Endothelial cell of umbilical vein (primary cell): ENCODE measurements around the gene GRIN3B. TPM values are rescaled to one million over a fixed set of nuclear protein-coding genes. Genes with fewer than 3 reads are reported as not detected.

Experiments
- BruUV-seq: library from RNA; stranded (reverse); fragments of 400-500 nt; replicated peaks from 2 replicates; lab custom pipeline; 2021; lab: Mats Ljungman, UMichigan
- CTCF ChIA-PET: fragments of 300-600, 350-600 bp; sonication (Branson Sonifier 250); formaldehyde crosslinking; loops from one replicate; lab custom pipeline; 2021; ENCODE audit warnings: antibody characterized with exemption, inconsistent platforms; lab: Charles Lee
- POLR2A ChIA-PET: fragments of 300-600, 350-600 bp; sonication (Branson Sonifier 250); formaldehyde crosslinking; loops from one replicate; lab custom pipeline; 2021; ENCODE audit warnings: antibody characterized with exemption, inconsistent platforms; lab: Charles Lee
- DNase-seq: peaks from one replicate; pipeline ENCODE4 v3.0.0-alpha.2; 2011; ENCODE audit warnings: low read depth, low spot score
- FAIRE-seq: peaks from 2 replicates; lab custom pipeline; 2011; peaks lifted over from hg19 to GRCh38; lab: Jason Lieb, UNC
- H2AFZ ChIP-seq: 2 replicates; pipeline ENCODE4 v1.6.0; 2012; ENCODE audit warnings: low read depth, low read length, control low read depth, inconsistent platforms
- H3K27ac ChIP-seq: 2 replicates; pipeline ENCODE4 v1.5.1; 2011; ENCODE audit warnings: low read depth, mild to moderate bottlenecking, control low read depth, low read length, moderate library complexity; ENCODE audit not compliant: insufficient read depth
- H3K27me3 ChIP-seq, 2 experiments: 2 replicates each; pipeline versions ENCODE4 v1.6.0 to v1.6.1; 2011; ENCODE audit warnings: low read length in 2 of 2, mixed read lengths in 1 of 2; ENCODE audit not compliant: control insufficient read depth in 2 of 2, insufficient read depth in 2 of 2
- H3K36me3 ChIP-seq, 2 experiments: 2 replicates in 1 of 2; 3 replicates in 1 of 2; pipeline ENCODE4 v1.5.1; 2011; ENCODE audit warnings: low read length in 2 of 2, mild to moderate bottlenecking in 1 of 2, moderate library complexity in 1 of 2; ENCODE audit not compliant: control insufficient read depth in 2 of 2, insufficient read depth in 2 of 2; ENCODE audit errors: extremely low read depth in 1 of 2
- H3K4me1 ChIP-seq: 3 replicates; pipeline ENCODE4 v1.5.1; 2011; ENCODE audit warnings: mild to moderate bottlenecking, low read length; ENCODE audit not compliant: control insufficient read depth, insufficient read depth; ENCODE audit errors: extremely low read depth
- H3K4me2 ChIP-seq: 2 replicates; pipeline ENCODE4 v1.6.1; 2011; ENCODE audit warnings: low read length, control low read depth, mixed read lengths; ENCODE audit not compliant: insufficient read depth
- H3K4me3 ChIP-seq, 3 experiments: fragments of 200-600 bp in 1 of 3; sonication (generic), shearing (Covaris generic) in 1 of 3; replicated peaks in 1 of 3; 2 replicates each; pipeline ENCODE4 v1.5.1; 2011 to 2016; ENCODE audit warnings: control low read depth in 3 of 3, low read length in 3 of 3, mild to moderate bottlenecking in 2 of 3, inconsistent platforms in 1 of 3, low read depth in 1 of 3, moderate library complexity in 1 of 3; ENCODE audit not compliant: insufficient read depth in 1 of 3
- H3K79me2 ChIP-seq: 2 replicates; pipeline ENCODE4 v1.6.0; 2012; ENCODE audit warnings: low read length, inconsistent platforms; ENCODE audit not compliant: control insufficient read depth, insufficient read depth
- H3K9ac ChIP-seq: replicated peaks from 2 replicates; pipeline ENCODE3; 2011; ENCODE audit warnings: low read length, control low read depth; ENCODE audit not compliant: insufficient read depth; ENCODE audit errors: extremely low read depth
- H3K9me1 ChIP-seq: replicated peaks from 3 replicates; pipeline ENCODE4 v1.6.0; 2011; ENCODE audit warnings: mild to moderate bottlenecking, low read length; ENCODE audit not compliant: control insufficient read depth, insufficient read depth; ENCODE audit errors: extremely low read depth
- H3K9me3 ChIP-seq: replicated peaks from 2 replicates; pipeline ENCODE4 v1.5.1; 2012; ENCODE audit warnings: low read length, inconsistent platforms; ENCODE audit not compliant: control insufficient read depth, insufficient read depth
- H4K20me1 ChIP-seq: replicated peaks from 2 replicates; pipeline ENCODE3; 2011; ENCODE audit warnings: mild to moderate bottlenecking, low read length; ENCODE audit not compliant: control insufficient read depth, insufficient read depth; ENCODE audit errors: extremely low read depth
- EZH2 ChIP-seq: IDR thresholded peaks from 2 replicates; pipeline ENCODE4 v1.6.1; 2012; ENCODE audit warnings: borderline replicate concordance, low read depth, mild to moderate bottlenecking, moderate library complexity, low read length, inconsistent platforms; ENCODE audit not compliant: severe bottlenecking
- FOS ChIP-seq: IDR thresholded peaks from 2 replicates; pipeline ENCODE4 v1.6.1; 2011; ENCODE audit warnings: mild to moderate bottlenecking, low read length, moderate library complexity, borderline replicate concordance; ENCODE audit not compliant: insufficient read depth
- GATA2 ChIP-seq: IDR thresholded peaks from 2 replicates; pipeline ENCODE4 v1.7.0; 2011; ENCODE audit warnings: low read depth, mild to moderate bottlenecking, moderate library complexity, mixed read lengths, low read length; ENCODE audit not compliant: insufficient read length, insufficient read depth
- JUN ChIP-seq: IDR thresholded peaks from 2 replicates; pipeline ENCODE4 v1.6.1; 2011; ENCODE audit warnings: borderline replicate concordance, low read depth; ENCODE audit not compliant: insufficient read length, insufficient read depth
- MYC ChIP-seq: IDR thresholded peaks from one replicate; pipeline ENCODE4 v1.6.1; 2011; ENCODE audit warnings: mild to moderate bottlenecking, low read depth, low read length
- POLR2A ChIP-seq: IDR thresholded peaks from 2 replicates; pipeline ENCODE4 v1.6.1; 2012; ENCODE audit warnings: low read depth, mild to moderate bottlenecking, control low read depth, low read length
- POLR2AphosphoS5 ChIP-seq: IDR thresholded peaks from 2 replicates; pipeline ENCODE4 v1.6.1; 2012; ENCODE audit warnings: low read depth, mild to moderate bottlenecking, control low read depth, low read length, moderate library complexity; ENCODE audit not compliant: insufficient read depth
- dilution Hi-C: fragments of 300-500 bp; cut with MboI; formaldehyde crosslinking; loops from one replicate; pipeline ENCODE4 v1.15.0; 2019; ENCODE audit warnings: low sequenced_read_pairs; ENCODE audit not compliant: extremely low pct_ligation_motif_present
- intact Hi-C: fragments of 100-400 bp; cut with micrococcal nuclease; formaldehyde crosslinking; loops from one replicate; pipeline ENCODE4 v1.10.0; 2022
- polyA plus RNA-seq, 4 experiments: library from polyadenylated mRNA; depleted of rRNA in 3 of 4; stranded (reverse) in 3 of 4; unstranded in 1 of 4; fragments of >200 nt; gene quantifications; 2 replicates each; pipeline versions ENCODE4 v1.2.1 to v1.2.3, GENCODE V29; 2011 to 2012; ENCODE audit warnings: missing spikeins in 1 of 4
- total RNA-seq: library from RNA; stranded (reverse); gene quantifications from 2 replicates; pipeline ENCODE4 v1.2.3, GENCODE V29; 2021
- TF ChIP-seq, protein P1 (sequence below), 2 donors: IDR thresholded peaks; 1 replicate in 1 of 2; 2 replicates in 1 of 2; pipeline ENCODE4 v1.5.1; 2011; ENCODE audit warnings: low read length in 2 of 2, mild to moderate bottlenecking in 2 of 2, moderate library complexity in 2 of 2, control low read depth in 1 of 2, inconsistent platforms in 1 of 2, low read depth in 1 of 2; ENCODE audit not compliant: insufficient read depth in 1 of 2; ENCODE audit errors: extremely low read depth in 1 of 2
- TF ChIP-seq, protein P2 (sequence below): IDR thresholded peaks from 2 replicates; pipeline ENCODE4 v1.6.1; 2011; ENCODE audit not compliant: insufficient read depth, insufficient read length

GRIN3B gene
- total and polyA plus RNA-seq, 2 donors (not counting 3 experiments of a cell fraction or from before 2014, with no cell fraction given): 0.43 to 0.82 TPM

DNA sequence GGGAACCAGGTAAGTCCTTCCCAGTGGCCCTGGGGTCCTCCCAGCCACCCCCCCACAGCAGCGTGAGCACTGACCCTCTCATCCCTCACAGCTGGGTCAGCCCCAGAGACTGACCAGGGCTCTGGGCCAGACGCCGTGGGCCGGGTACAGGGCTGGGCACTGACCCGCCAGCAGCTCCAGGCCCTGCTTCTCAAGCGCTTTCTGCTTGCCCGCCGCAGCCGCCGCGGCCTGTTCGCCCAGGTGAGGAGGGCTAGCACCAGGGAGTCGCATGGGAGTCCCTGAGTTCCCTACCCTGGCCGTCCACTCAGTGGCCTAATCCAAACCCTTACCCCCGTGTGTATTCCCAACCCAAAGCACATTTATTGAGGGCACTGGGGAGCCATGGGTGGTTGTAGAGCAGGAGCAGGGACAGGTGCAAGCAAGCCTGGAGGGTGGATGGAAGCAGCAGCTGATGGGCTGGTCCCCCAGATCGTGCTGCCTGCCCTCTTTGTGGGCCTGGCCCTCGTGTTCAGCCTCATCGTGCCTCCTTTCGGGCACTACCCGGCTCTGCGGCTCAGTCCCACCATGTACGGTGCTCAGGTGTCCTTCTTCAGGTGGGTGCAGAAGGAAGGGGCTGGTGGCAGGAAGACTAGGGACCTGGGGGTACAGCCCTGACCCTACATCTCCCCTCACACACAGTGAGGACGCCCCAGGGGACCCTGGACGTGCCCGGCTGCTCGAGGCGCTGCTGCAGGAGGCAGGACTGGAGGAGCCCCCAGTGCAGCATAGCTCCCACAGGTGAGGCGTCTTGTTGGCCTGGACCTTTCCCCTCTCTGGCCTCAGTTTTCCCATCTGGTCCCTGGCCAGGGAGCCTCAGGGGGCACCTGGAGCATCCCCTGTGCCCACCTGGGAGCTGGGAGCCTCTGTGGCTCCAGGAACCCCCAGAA is 54.1 kb downstream of the GRIN3B start:
- no peaks in the 10 kb centered on the region for H3K27me3 ChIP-seq
- H4K20me1 ChIP-seq: no peaks in the 10 kb centered on the region
- dilution Hi-C loops: no loop called here
- H3K4me2 ChIP-seq: no peak overlapping the region
- no TSS peak for BruUV-seq
- H3K9me1 ChIP-seq: no peaks in the 10 kb centered on the region
- H2AFZ ChIP-seq: no peak overlapping the region
- H3K9ac ChIP-seq: no peak overlapping the region
- DNase-seq (no peak), FAIRE-seq (no peak)
- no peaks in the 10 kb centered on the region for H3K9me3 ChIP-seq
- H3K4me1 ChIP-seq: no peaks in the 10 kb centered on the region
- H3K27ac ChIP-seq: no peak overlapping the region
- intact Hi-C loops: no loop called here
- no peaks in the 10 kb centered on the region for H3K36me3 ChIP-seq
- ChIA-PET CTCF (interaction anchor here (1.8 kb wide), 1 partner anchor 123 kb away, joined by 4 read pairs; no protein-coding TSS in a partner anchor), POLR2A (no interaction called here)
- no peak for TF ChIP-seq EZH2
- TF ChIP-seq, protein P1, sequence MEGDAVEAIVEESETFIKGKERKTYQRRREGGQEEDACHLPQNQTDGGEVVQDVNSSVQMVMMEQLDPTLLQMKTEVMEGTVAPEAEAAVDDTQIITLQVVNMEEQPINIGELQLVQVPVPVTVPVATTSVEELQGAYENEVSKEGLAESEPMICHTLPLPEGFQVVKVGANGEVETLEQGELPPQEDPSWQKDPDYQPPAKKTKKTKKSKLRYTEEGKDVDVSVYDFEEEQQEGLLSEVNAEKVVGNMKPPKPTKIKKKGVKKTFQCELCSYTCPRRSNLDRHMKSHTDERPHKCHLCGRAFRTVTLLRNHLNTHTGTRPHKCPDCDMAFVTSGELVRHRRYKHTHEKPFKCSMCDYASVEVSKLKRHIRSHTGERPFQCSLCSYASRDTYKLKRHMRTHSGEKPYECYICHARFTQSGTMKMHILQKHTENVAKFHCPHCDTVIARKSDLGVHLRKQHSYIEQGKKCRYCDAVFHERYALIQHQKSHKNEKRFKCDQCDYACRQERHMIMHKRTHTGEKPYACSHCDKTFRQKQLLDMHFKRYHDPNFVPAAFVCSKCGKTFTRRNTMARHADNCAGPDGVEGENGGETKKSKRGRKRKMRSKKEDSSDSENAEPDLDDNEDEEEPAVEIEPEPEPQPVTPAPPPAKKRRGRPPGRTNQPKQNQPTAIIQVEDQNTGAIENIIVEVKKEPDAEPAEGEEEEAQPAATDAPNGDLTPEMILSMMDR (IDR thresholded peaks at IDR 0.05; ENCODE audit: extremely low read depth in 1 of 2, insufficient read depth in 1 of 2, low read depth in 1 of 2, low read length in 2 of 2): no peak
- TF ChIP-seq, protein P2, sequence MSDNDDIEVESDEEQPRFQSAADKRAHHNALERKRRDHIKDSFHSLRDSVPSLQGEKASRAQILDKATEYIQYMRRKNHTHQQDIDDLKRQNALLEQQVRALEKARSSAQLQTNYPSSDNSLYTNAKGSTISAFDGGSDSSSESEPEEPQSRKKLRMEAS: no peak
- no peak for TF ChIP-seq MYC
- TF ChIP-seq FOS: no peak
- TF ChIP-seq JUN: no peak
- no peak for TF ChIP-seq GATA2
- TF ChIP-seq POLR2A: no peak
- TF ChIP-seq POLR2AphosphoS5: no peak
- no peak overlapping the region for H3K4me3 ChIP-seq
- H3K79me2 ChIP-seq: no peaks in the 10 kb centered on the region
